ENCODE results near the gene STXBP5. TPM values are rescaled to one million over a fixed set of nuclear protein-coding genes. Genes with fewer than 3 reads are reported as not detected.

The STXBP5 gene
- polyA plus RNA-seq, 1 donor (not counting 4 experiments of a cell fraction or from before 2014, with no cell fraction given), result 19.4 TPM

- DNase-seq (ENCODE audit: low read depth, low spot score), result no peak
- H4K20me1 ChIP-seq (ENCODE audit: control insufficient read depth, extremely low read depth, insufficient read depth, low read length), result no peaks in the 10 kb centered on the region
- FAIRE-seq, result no peak
- H3K27ac ChIP-seq (ENCODE audit: control insufficient read depth, insufficient read depth, low read length), result no peak overlapping the region
- H3K9me1 ChIP-seq (ENCODE audit: control insufficient read depth, extremely low read depth, insufficient read depth, low read length), result no peaks in the 10 kb centered on the region
- no peak overlapping the region for H3K4me3 ChIP-seq (ENCODE audit: control insufficient read depth in 2 of 3, extremely low read depth in 1 of 3, insufficient read depth in 2 of 3, low read depth in 1 of 3, low read length in 3 of 3)
- no peaks in the 10 kb centered on the region for H3K79me2 ChIP-seq (ENCODE audit: control insufficient read depth, insufficient read depth, low read length)
- no peaks in the 10 kb centered on the region for H3K27me3 ChIP-seq (ENCODE audit: control insufficient read depth, extremely low read depth, insufficient read depth, low read length)
- dilution Hi-C loops (cut with MboI; ENCODE audit: extremely low pct_ligation_motif_present, low sequenced_read_pairs), result no loop called here
- TF ChIP-seq CTCF (optimal IDR thresholded peaks at IDR 0.05 in 1 of 3, IDR thresholded peaks at IDR 0.05 in 1 of 3, conservative IDR thresholded peaks at IDR 0.05 in 1 of 3; ENCODE audit: extremely low read depth in 1 of 3, insufficient read depth in 2 of 3, low read length in 3 of 3) (no peak), EZH2 (IDR thresholded peaks at IDR 0.05; ENCODE audit: low read length) (no peak)
- no peak overlapping the region for H3K4me2 ChIP-seq (ENCODE audit: control insufficient read depth, extremely low read depth, insufficient read depth, low read depth, low read length)
- no peak overlapping the region for H3K9ac ChIP-seq (ENCODE audit: control insufficient read depth, extremely low read depth, insufficient read depth, low read length)
- H3K36me3 ChIP-seq (ENCODE audit: control insufficient read depth in 2 of 2, extremely low read depth in 1 of 2, insufficient read depth in 2 of 2, low read length in 2 of 2), result no peaks in the 10 kb centered on the region
- H2AFZ ChIP-seq (ENCODE audit: control insufficient read depth, low read length), result no peak overlapping the region
- no peaks in the 10 kb centered on the region for H3K9me3 ChIP-seq (ENCODE audit: control insufficient read depth, low read depth, low read length)
- H3K4me1 ChIP-seq (ENCODE audit: control insufficient read depth, extremely low read depth, insufficient read depth, low read length), result no peaks in the 10 kb centered on the region
These were observed 188.9 kb downstream of the STXBP5 start for GRCh38 chr6:147392917-147393625.

DNA sequence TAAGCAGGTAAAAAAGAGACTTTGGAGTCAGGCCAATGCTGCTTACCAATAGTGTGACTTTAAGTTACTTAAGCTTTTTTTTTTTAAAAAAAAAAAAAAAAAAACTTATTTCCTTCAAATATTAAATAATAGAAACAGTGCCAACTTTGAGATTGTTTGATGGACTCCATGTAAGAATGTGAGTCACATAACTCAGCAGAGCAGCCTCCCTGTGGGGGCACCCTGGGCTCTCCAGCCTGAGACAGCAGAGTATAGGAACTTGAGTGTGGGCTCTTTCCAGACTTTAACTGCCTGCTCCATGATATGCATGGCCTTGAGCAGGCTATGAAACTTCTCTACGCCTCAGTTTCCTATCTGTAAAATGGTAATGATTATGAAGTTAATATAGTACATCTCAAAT is 190.9 kb downstream of the STXBP5 start:
- no peaks in the 10 kb centered on the region for H4K20me1 ChIP-seq (ENCODE audit: control insufficient read depth, extremely low read depth, insufficient read depth, low read length)
- H3K4me3 ChIP-seq (ENCODE audit: control insufficient read depth in 2 of 3, extremely low read depth in 1 of 3, insufficient read depth in 2 of 3, low read depth in 1 of 3, low read length in 3 of 3), result no peak overlapping the region
- no peak overlapping the region for H3K27ac ChIP-seq (ENCODE audit: control insufficient read depth, insufficient read depth, low read length)
- H3K36me3 ChIP-seq (ENCODE audit: control insufficient read depth in 2 of 2, extremely low read depth in 1 of 2, insufficient read depth in 2 of 2, low read length in 2 of 2), result no peaks in the 10 kb centered on the region
- no peaks in the 10 kb centered on the region for H3K27me3 ChIP-seq (ENCODE audit: control insufficient read depth, extremely low read depth, insufficient read depth, low read length)
- FAIRE-seq (no peak), DNase-seq (ENCODE audit: low read depth, low spot score) (no peak)
- H3K4me2 ChIP-seq (ENCODE audit: control insufficient read depth, extremely low read depth, insufficient read depth, low read depth, low read length), result no peak overlapping the region
- no peaks in the 10 kb centered on the region for H3K9me3 ChIP-seq (ENCODE audit: control insufficient read depth, low read depth, low read length)
- H3K79me2 ChIP-seq (ENCODE audit: control insufficient read depth, insufficient read depth, low read length), result no peaks in the 10 kb centered on the region
- TF ChIP-seq EZH2 (IDR thresholded peaks at IDR 0.05; ENCODE audit: low read length) (no peak), CTCF (optimal IDR thresholded peaks at IDR 0.05 in 1 of 3, IDR thresholded peaks at IDR 0.05 in 1 of 3, conservative IDR thresholded peaks at IDR 0.05 in 1 of 3; ENCODE audit: extremely low read depth in 1 of 3, insufficient read depth in 2 of 3, low read length in 3 of 3) (no peak)
- no peaks in the 10 kb centered on the region for H3K9me1 ChIP-seq (ENCODE audit: control insufficient read depth, extremely low read depth, insufficient read depth, low read length)
- no peaks in the 10 kb centered on the region for H3K4me1 ChIP-seq (ENCODE audit: control insufficient read depth, extremely low read depth, insufficient read depth, low read length)
- H3K9ac ChIP-seq (ENCODE audit: control insufficient read depth, extremely low read depth, insufficient read depth, low read length), result no peak overlapping the region
- dilution Hi-C loops (cut with MboI; ENCODE audit: extremely low pct_ligation_motif_present, low sequenced_read_pairs), result no loop called here
- no peak overlapping the region for H2AFZ ChIP-seq (ENCODE audit: control insufficient read depth, low read length)
